ENCODE results near the gene TMEM94. TPM values are rescaled to one million over a fixed set of nuclear protein-coding genes. Genes with fewer than 3 reads are reported as not detected.

Gene TMEM94
- total and polyA plus RNA-seq, 5 donors, result 40.3 to 54.6 (median 49.6) TPM

DNA sequence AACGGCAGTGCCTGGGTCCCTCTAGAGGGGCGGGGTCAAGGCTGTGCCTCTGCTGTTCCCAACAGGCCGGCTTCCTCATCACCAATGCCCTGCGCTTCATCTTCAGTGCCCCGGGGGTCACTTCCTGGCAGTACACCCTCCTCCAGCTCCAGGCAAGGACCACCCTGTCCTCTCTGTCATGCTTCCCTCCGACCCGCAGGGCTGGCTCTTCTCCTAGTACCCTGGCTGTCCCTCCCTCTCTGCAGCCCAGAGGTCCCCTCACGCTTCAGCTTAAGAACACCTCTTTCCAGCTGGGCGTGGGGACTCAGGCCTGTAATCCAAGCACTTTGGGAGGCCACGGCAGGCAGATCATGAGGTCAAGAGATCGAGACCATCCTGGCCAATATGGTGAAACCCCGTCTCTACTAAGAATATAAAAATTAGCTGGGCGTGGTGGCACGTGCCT lies 33.1 kb downstream of the TMEM94 start:
- intact Hi-C loops (cut with DNase I), result no loop called here
- ATAC-seq (no peak), DNase-seq (no peak)
- Histone ChIP-seq H3K4me3 (ENCODE audit: low read length) (no peak overlapping the region), H3K27ac (ENCODE audit: low read length) (no peak overlapping the region), H3K27me3 (ENCODE audit: control insufficient read depth, insufficient read depth) (no peaks in the 10 kb centered on the region), H3K4me1 (ENCODE audit: control insufficient read depth, insufficient read depth, low read length) (peaks cover 8% of the 10 kb centered on the region), H3K9me3 (ENCODE audit: control insufficient read depth, low read length) (no peaks in the 10 kb centered on the region)
- 80% methylated on average over 14 of the region's 14 CpGs for WGBS

DNA sequence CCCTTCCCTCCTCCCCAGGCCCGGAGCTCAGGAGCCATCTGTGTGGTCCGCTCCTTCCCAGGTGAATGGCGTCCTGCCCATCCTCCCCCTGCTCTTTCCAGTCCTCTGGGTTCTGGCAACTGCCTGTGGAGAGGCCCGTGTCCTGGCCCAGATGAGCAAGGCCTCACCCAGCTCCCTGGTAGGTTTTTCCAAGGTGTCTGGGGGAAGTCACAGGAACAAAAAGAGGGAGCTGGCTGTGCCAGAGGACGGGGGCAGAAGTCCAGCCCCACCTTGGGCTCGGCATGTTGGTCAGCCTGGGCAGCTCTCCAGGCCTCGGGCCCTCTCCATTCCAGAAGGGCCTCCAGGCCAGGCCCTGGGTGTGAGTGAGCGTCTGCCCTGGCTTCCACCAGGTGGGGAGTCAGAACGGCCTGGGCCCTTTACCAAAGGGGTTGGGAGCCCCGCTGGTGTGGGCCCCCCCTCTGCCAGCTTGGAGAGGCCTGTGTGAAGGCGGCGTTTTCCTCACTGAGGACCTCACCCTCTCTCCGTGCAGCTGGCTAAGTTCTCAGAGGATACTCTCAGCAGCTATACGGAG lies 33.8 kb downstream of the TMEM94 start:
- peaks cover 8% of the 10 kb centered on the region for H3K4me1 ChIP-seq (ENCODE audit: control insufficient read depth, insufficient read depth, low read length)
- DNase-seq (peak in 1 of 3 donors; percentile 70), ATAC-seq (peak; percentile 5 to 27)
- no peak overlapping the region for H3K4me3 ChIP-seq (ENCODE audit: low read length)
- H3K27me3 ChIP-seq (ENCODE audit: control insufficient read depth, insufficient read depth), result no peaks in the 10 kb centered on the region
- intact Hi-C loops (cut with DNase I), result no loop called here
- 58% methylated on average over 14 of the region's 14 CpGs for WGBS
- H3K9me3 ChIP-seq (ENCODE audit: control insufficient read depth, low read length), result no peaks in the 10 kb centered on the region
- peak overlapping the region; percentile 10 for H3K27ac ChIP-seq (ENCODE audit: low read length)

DNA sequence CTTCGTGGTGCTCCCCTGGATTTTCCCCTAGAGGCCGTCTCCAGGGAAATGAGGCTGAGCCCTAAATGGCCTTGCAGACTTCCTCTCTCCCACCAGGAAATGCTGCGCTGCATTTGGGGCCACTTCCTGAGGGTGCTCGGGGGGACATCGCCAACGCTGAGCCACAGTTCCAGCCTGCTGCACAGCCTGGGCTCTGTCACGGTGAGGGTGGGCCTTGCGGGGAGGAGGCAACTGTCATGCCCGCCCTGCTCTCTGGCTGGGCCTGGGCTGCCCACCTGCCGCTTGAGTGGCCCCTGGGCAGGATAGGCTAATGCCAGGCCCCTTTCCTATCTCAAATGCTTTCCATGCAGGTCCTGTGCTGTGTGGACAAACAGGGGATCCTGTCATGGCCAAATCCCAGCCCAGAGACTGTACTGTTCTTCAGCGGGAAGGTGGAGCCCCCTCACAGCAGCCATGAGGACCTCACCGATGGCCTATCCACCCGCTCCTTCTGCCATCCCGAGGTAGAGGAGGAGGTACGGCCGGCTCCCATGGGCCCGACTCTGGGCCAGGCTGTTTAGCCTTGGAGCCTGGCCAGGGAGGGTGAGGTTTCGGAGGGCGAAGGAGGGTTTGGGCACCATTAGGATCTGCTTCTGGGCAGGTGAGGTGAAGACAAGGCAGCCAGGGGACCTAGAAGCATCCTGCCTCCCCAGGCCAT lies 34.7 kb downstream of the TMEM94 start:
- no peak overlapping the region for H3K4me3 ChIP-seq (ENCODE audit: low read length)
- intact Hi-C loops (cut with DNase I), result no loop called here
- H3K27me3 ChIP-seq (ENCODE audit: control insufficient read depth, insufficient read depth), result no peaks in the 10 kb centered on the region
- 81% methylated on average over 19 of the region's 19 CpGs for WGBS
- no peak overlapping the region for H3K27ac ChIP-seq (ENCODE audit: low read length)
- ATAC-seq, result no peak
- H3K4me1 ChIP-seq (ENCODE audit: control insufficient read depth, insufficient read depth, low read length), result peaks cover 8% of the 10 kb centered on the region
- peak in 1 of 3 donors; percentile 43 for DNase-seq
- no peaks in the 10 kb centered on the region for H3K9me3 ChIP-seq (ENCODE audit: control insufficient read depth, low read length)

DNA sequence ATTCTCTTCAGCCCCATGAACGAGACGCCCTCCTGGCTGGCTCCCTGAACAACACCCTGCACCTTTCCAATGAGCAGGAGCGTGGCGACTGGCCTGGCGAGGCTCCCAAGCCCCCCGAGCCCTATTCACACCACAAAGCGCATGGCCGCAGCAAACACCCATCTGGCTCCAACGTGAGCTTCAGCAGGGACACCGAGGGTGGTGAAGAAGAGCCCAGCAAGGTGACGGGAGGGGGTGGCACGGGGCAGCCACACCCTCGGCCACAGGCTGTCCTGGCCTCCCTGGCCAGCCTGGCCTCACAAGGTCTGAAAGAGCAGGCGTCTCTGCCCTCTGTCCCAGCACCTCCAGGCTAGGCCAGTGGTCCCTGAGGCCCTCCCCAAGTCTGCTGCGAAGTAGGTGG lies 35.2 kb downstream of the TMEM94 start:
- 92% methylated on average over 15 of the region's 15 CpGs for WGBS

DNA sequence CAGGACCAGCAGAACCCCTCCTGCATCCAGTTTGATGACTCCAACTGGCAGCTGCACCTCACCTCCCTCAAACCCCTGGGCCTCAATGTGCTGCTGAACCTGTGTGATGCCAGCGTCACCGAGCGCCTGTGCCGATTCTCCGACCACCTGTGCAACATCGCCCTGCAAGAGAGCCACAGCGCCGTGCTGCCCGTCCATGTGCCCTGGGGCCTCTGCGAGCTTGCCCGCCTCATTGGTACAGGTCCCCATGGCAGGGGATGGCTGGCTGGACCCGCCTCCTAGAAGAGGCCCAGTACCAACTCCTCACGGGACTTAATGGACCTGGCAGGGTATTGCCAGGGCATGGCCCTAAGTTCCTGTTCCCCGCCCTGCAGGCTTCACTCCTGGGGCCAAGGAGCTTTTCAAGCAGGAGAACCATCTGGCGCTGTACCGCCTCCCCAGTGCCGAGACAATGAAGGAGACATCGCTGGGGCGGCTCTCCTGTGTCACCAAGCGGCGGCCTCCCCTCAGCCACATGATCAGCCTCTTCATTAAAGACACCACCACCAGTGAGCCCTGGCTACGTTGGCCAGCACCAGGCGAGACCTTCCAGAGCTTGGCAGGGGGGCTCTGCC lies 36.2 kb downstream of the TMEM94 start:
- Histone ChIP-seq H3K27me3 (ENCODE audit: control insufficient read depth, insufficient read depth) (no peaks in the 10 kb centered on the region), H3K4me3 (ENCODE audit: low read length) (no peak overlapping the region), H3K9me3 (ENCODE audit: control insufficient read depth, low read length) (no peaks in the 10 kb centered on the region), H3K27ac (ENCODE audit: low read length) (no peak overlapping the region), H3K4me1 (ENCODE audit: control insufficient read depth, insufficient read depth, low read length) (peaks cover 3% of the 10 kb centered on the region)
- WGBS, result 87% methylated on average over 23 of the region's 23 CpGs
- intact Hi-C loops (cut with DNase I), result no loop called here
- no peak for ATAC-seq
- DNase-seq, result no peak

More for the DNA sequence above, 35.2 kb downstream of the TMEM94 start:
- H3K4me1 ChIP-seq (ENCODE audit: control insufficient read depth, insufficient read depth, low read length), result peaks cover 8% of the 10 kb centered on the region
- H3K27me3 ChIP-seq (ENCODE audit: control insufficient read depth, insufficient read depth), result no peaks in the 10 kb centered on the region
- no peak overlapping the region for H3K27ac ChIP-seq (ENCODE audit: low read length)
- no peaks in the 10 kb centered on the region for H3K9me3 ChIP-seq (ENCODE audit: control insufficient read depth, low read length)
- intact Hi-C loops (cut with DNase I), result no loop called here
- H3K4me3 ChIP-seq (ENCODE audit: low read length), result no peak overlapping the region
- ATAC-seq, result no peak
- DNase-seq, result peak in 1 of 3 donors; percentile 18

DNA sequence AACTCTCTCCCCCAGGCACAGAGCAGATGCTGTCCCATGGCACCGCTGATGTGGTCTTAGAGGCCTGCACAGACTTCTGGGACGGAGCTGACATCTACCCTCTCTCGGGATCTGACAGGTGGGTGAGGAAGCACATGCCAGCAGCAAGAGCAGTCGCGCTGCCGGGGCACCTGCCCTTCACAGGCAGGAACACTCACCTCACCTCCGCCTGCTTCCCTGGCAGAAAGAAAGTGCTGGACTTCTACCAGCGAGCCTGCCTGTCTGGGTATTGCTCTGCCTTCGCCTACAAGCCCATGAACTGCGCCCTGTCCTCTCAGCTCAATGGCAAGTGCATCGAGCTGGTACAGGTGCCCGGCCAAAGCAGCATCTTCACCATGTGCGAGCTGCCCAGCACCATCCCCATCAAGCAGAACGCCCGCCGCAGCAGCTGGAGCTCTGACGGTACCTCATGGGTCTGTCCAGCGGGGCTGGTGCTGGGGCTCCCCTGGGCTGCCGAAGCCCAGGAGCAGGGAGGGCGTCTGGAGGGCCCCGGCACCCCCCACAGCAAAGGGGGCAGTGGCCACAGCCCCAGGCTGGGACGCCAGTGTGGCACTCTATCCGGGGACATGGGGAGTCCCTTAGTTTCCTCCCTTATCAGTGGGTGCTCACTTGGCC lies 37.2 kb downstream of the TMEM94 start:
- no peaks in the 10 kb centered on the region for H3K4me1 ChIP-seq (ENCODE audit: control insufficient read depth, insufficient read depth, low read length)
- no peak overlapping the region for H3K27ac ChIP-seq (ENCODE audit: low read length)
- no peaks in the 10 kb centered on the region for H3K27me3 ChIP-seq (ENCODE audit: control insufficient read depth, insufficient read depth)
- ATAC-seq (no peak), DNase-seq (no peak)
- no peak overlapping the region for H3K4me3 ChIP-seq (ENCODE audit: low read length)
- H3K9me3 ChIP-seq (ENCODE audit: control insufficient read depth, low read length), result no peaks in the 10 kb centered on the region
- 94% methylated on average over 23 of the region's 23 CpGs for WGBS
- intact Hi-C loops (cut with DNase I), result no loop called here

DNA sequence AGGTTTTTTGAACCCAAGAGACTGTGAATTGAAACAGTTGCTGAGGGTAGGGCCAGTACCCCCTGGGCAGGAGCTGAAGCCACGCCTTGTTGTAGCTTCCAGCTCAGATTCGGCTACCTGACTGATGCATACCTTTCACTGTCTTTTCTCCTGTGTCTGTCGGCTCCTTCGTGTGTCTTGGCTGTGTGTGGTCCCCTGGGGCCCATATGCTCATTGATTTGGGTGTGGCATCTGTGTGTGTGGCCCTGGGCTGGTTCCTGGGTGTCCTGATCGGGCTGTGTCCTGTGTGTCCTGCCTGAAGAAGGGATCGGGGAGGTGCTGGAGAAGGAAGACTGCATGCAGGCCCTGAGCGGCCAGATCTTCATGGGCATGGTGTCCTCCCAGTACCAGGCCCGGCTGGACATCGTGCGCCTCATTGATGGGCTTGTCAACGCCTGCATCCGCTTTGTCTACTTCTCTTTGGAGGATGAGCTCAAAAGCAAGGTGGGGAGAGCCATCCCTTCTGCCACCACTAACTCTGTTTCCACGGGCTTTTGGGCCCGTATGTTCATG lies 38.0 kb downstream of the TMEM94 start:
- WGBS, result 87% methylated on average over 14 of the region's 14 CpGs
- intact Hi-C loops (cut with DNase I), result no loop called here
- no peak overlapping the region for H3K27ac ChIP-seq (ENCODE audit: low read length)
- peaks cover 2% of the 10 kb centered on the region for H3K4me1 ChIP-seq (ENCODE audit: control insufficient read depth, insufficient read depth, low read length)
- DNase-seq (peak in 1 of 3 donors; percentile 48), ATAC-seq (no peak)
- H3K9me3 ChIP-seq (ENCODE audit: control insufficient read depth, low read length), result no peaks in the 10 kb centered on the region
- H3K4me3 ChIP-seq (ENCODE audit: low read length), result no peak overlapping the region
- no peaks in the 10 kb centered on the region for H3K27me3 ChIP-seq (ENCODE audit: control insufficient read depth, insufficient read depth)

DNA sequence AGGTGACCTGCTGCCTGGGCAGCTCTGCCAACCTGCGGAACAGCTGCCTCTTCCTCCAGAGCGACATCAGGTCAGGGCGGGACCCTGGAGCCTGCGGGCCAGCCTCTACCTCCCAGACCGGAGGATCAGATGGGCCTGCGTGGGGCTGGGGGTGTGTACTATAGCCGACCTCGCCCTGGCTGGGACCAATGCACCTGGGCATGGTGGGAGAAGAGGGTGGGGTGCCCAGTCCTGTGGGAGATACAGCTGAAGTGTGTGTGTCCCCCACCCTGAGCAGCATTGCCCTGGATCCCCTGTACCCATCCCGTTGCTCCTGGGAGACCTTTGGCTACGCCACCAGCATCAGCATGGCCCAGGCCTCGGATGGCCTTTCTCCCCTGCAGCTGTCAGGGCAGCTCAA lies 39.6 kb downstream of the TMEM94 start:
- ATAC-seq, result no peak
- peak in 1 of 3 donors; percentile 30 for DNase-seq
- no peaks in the 10 kb centered on the region for H3K27me3 ChIP-seq (ENCODE audit: control insufficient read depth, insufficient read depth)
- no peak overlapping the region for H3K27ac ChIP-seq (ENCODE audit: low read length)
- H3K9me3 ChIP-seq (ENCODE audit: control insufficient read depth, low read length), result no peaks in the 10 kb centered on the region
- 91% methylated on average over 11 of the region's 11 CpGs for WGBS
- peaks cover 2% of the 10 kb centered on the region for H3K4me1 ChIP-seq (ENCODE audit: control insufficient read depth, insufficient read depth, low read length)
- H3K4me3 ChIP-seq (ENCODE audit: low read length), result no peak overlapping the region
- intact Hi-C loops (cut with DNase I), result no loop called here

DNA sequence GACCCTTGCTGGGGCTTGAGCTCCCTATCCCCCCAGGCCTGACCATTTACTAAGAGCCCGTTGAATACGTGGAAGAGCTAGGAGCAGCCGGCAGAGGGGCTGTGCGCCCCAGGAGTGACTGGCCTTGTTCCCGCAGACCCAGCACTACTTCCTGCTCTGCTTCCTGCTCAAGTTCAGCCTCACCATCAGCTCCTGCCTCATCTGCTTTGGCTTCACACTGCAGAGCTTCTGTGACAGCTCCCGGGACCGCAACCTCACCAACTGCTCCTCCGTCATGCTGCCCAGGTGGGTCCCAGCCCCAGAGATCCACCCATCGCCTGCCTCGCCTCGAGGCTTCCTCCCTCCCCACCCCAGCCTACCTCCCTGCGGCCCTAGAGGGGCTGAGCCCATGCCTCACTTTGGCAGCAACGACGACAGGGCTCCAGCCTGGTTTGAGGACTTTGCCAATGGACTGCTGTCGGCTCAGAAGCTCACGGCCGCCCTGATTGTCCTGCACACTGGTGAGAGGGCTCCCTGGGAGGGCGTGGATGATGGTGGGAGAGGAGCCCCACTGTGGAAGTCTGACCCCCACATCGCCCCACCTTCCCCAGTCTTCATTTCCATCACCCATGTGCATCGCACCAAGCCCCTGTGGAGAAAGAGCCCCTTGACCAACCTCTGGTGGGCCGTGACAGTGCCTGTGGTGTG lies 41.7 kb downstream of the TMEM94 start:
- peak in 1 of 2 donors; percentile 0 for ATAC-seq
- Histone ChIP-seq H3K9me3 (ENCODE audit: control insufficient read depth, low read length) (no peaks in the 10 kb centered on the region), H3K4me1 (ENCODE audit: control insufficient read depth, insufficient read depth, low read length) (peaks cover 2% of the 10 kb centered on the region), H3K4me3 (ENCODE audit: low read length) (no peak overlapping the region), H3K27me3 (ENCODE audit: control insufficient read depth, insufficient read depth) (no peaks in the 10 kb centered on the region), H3K27ac (ENCODE audit: low read length) (no peak overlapping the region)
- intact Hi-C loops (cut with DNase I), result no loop called here
- DNase-seq, result peak in 1 of 3 donors; percentile 53
- 66% methylated on average over 21 of the region's 21 CpGs for WGBS

DNA sequence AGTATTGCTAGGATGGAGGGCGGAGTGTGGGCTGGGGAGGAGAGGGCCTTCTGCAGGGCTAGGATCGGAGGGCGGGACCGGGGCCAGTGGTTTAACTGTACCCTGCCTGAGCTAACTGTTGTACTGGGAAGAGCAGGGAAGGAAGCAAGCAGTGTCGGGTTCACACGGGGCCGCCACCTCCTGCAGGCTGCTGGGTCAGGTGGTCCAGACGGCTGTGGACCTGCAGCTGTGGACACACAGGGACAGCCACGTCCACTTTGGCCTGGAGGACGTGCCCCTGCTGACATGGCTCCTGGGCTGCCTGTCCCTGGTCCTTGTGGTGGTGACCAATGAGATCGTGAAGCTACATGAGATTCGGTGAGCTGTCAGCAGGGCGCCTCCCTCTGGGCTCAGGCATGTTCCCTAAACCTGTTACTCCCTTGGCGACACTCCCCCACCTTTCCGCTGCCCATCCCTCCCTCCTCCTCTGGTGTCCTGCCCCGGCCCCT lies 42.3 kb downstream of the TMEM94 start:
- intact Hi-C loops (cut with DNase I), result no loop called here
- no peaks in the 10 kb centered on the region for H3K9me3 ChIP-seq (ENCODE audit: control insufficient read depth, low read length)
- peaks cover 2% of the 10 kb centered on the region for H3K4me1 ChIP-seq (ENCODE audit: control insufficient read depth, insufficient read depth, low read length)
- DNase-seq, result peak in 1 of 3 donors; percentile 73
- 47% methylated on average over 16 of the region's 16 CpGs for WGBS
- peak overlapping the region; percentile 42 for H3K27ac ChIP-seq (ENCODE audit: low read length)
- ATAC-seq, result peak in 1 of 2 donors; percentile 12
- no peaks in the 10 kb centered on the region for H3K27me3 ChIP-seq (ENCODE audit: control insufficient read depth, insufficient read depth)
- H3K4me3 ChIP-seq (ENCODE audit: low read length), result no peak overlapping the region

Measured in right cardiac atrium (tissue), 5 donors.